ENCODE results near the gene AP3S2.

GRCh38 chr15:89783861-89784685, 109.7 kb downstream of the AP3S2 start:
- TF ChIP-seq CTCF (IDR thresholded peaks at IDR 0.05), result no peak
- no peak for TF ChIP-seq POLR2A (IDR thresholded peaks at IDR 0.05)
